Measurements from ENCODE around the gene ADARB1.

- TF ChIP-seq CTCF (IDR thresholded peaks at IDR 0.05) = no peak
- TF ChIP-seq ZFX (IDR thresholded peaks at IDR 0.05; ENCODE audit: borderline replicate concordance) = no peak
Measured at GRCh38 chr21:45256021-45256911, 181.9 kb downstream of the ADARB1 start.

Data from 22Rv1 (cell line).